ENCODE measurements around the gene RGS12. TPM values are rescaled to one million over a fixed set of nuclear protein-coding genes. Genes with fewer than 3 reads are reported as not detected.

Gene RGS12
- total RNA-seq, 1 donor from 2014 or later = 67.5 TPM

DNA sequence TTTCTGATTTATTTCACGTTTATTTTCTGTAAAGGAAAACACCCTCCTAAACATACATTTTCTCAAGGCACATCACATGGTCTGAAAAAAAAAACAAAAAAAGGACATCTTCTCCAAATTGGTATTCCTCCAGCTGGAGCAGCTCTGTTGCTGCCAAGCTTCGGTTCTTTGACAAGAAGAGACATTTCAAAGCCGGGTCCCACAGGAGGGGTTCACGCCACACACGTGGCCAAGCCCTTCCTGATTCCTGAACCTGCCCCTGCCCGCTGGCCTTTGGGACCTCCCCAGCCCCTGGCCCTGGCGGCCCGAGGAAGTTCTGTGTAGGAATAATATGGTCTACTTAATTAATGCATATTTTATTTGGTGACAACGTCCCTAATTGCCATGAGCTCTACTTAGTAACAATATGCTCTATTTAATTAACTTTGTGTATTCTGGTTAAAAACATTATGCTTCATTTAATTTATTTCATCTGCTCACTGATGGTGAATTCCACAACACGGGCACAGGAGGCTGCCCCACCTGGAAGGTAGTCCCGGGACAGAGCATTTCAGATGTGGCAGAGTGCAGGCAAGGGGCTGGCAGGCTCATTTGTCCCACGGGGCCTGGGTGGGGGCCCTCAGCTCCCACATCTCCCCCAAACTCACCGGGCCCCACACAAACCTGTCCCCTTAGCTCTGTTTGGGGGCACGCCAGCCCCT, 5.4 kb upstream of the RGS12 start:
- Mint-ChIP-seq H3K27ac (no peak overlapping the region), H3K36me3 (no peaks in the 10 kb centered on the region), H3K4me3 (no peak overlapping the region), H3K9me3 (no peaks in the 10 kb centered on the region), H3K4me1 (ENCODE audit: unreplicated experiment) (peaks cover 11% of the 10 kb centered on the region), H3K27me3 (peaks cover 6% of the 10 kb centered on the region)
- peak; percentile 36 for DNase-seq (ENCODE audit: extremely low spot score, unreplicated experiment)
- TF ChIP-seq, protein P1, sequence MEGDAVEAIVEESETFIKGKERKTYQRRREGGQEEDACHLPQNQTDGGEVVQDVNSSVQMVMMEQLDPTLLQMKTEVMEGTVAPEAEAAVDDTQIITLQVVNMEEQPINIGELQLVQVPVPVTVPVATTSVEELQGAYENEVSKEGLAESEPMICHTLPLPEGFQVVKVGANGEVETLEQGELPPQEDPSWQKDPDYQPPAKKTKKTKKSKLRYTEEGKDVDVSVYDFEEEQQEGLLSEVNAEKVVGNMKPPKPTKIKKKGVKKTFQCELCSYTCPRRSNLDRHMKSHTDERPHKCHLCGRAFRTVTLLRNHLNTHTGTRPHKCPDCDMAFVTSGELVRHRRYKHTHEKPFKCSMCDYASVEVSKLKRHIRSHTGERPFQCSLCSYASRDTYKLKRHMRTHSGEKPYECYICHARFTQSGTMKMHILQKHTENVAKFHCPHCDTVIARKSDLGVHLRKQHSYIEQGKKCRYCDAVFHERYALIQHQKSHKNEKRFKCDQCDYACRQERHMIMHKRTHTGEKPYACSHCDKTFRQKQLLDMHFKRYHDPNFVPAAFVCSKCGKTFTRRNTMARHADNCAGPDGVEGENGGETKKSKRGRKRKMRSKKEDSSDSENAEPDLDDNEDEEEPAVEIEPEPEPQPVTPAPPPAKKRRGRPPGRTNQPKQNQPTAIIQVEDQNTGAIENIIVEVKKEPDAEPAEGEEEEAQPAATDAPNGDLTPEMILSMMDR (conservative IDR thresholded peaks at IDR 0.05) = no peak

DNA sequence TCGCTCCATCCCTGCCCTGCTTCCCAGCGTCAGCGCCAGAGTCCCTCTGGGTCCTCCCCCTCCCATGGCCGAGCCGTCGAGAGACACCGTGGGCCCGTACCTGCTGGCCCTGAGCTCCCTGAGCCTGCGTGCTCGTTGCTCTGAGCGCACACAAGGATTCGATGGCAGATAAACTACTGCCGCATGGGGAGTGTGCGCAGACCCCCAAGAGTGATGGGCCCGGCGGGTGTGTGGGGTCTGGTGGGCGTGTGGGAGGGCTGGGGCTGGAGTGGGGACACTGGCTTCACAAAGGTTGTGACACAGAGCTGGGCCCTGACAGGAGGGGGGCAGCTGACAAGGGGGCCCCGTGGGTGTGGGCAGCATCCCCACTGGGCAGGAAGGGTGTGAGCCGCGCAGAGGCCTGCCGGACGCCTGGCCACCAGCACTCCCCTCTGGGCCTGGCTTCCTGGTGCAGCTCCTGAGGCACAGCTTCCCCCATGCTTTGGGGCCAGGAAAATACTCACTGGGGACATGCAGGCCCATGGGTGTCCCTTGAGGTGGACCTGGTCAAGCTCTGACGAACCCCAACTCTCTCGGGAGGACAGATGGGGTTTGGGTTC, 4.8 kb upstream of the RGS12 start:
- Mint-ChIP-seq H3K27ac (no peak overlapping the region), H3K27me3 (peaks cover 6% of the 10 kb centered on the region), H3K4me1 (ENCODE audit: unreplicated experiment) (peaks cover 11% of the 10 kb centered on the region), H3K9me3 (no peaks in the 10 kb centered on the region), H3K36me3 (no peaks in the 10 kb centered on the region), H3K4me3 (no peak overlapping the region)
- TF ChIP-seq, protein P1 (conservative IDR thresholded peaks at IDR 0.05) = no peak
- DNase-seq (ENCODE audit: extremely low spot score, unreplicated experiment) = peak; percentile 67

DNA sequence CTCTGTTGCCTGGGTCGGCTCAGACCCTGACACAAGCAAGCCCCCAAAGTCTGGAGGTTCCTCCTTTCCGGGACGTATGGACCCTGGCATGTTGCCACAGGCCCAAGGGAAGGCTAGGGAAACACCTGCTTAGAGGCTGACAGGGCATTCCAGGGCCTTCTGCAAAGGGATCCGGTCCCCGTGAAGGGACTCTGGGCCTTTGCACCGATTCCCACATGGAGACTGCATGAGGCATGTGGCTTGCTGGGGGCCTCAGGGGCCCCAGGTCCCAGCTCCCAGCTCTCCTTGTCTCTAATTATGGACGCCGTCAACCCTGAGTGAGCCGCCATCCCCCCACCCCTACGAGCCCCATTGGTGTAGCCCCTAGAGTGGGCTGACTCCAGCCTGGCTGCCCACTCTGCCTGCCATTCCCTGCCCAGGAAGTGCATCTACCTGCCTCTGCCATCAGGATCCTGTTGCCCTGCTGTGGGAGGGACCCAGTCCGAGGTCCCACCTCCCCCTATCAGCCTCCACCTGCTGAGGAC, 4.2 kb upstream of the RGS12 start:
- H3K27me3 Mint-ChIP-seq = peaks cover 6% of the 10 kb centered on the region
- H3K9me3 Mint-ChIP-seq = no peaks in the 10 kb centered on the region
- H3K4me1 Mint-ChIP-seq (ENCODE audit: unreplicated experiment) = peaks cover 13% of the 10 kb centered on the region
- peaks cover 2% of the 10 kb centered on the region for H3K36me3 Mint-ChIP-seq
- H3K4me3 Mint-ChIP-seq = no peak overlapping the region
- peak; percentile 61 for DNase-seq (ENCODE audit: extremely low spot score, unreplicated experiment)
- TF ChIP-seq, protein P1 (conservative IDR thresholded peaks at IDR 0.05) = no peak
- no peak overlapping the region for H3K27ac Mint-ChIP-seq

DNA sequence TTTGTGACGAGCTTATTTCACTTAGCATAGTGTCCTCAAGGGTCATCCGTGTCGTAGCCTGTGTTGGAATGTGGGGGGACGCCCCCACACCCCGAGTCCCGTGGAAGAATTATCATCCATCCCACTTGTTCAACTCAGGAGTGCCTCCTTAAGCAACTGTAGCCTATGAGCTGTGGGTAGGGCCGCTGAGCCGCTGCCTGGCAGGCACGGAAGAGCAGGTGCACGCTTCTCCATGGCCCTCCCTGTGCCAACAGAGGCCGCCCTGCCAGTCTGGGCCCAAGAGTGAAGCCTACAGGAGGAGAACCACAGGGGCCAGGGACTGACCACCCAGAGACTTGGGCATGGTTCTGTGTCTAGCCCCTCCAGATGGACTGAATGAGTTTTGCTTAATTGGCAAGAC, 2.3 kb upstream of the RGS12 start:
- peak; percentile 39 for DNase-seq (ENCODE audit: extremely low spot score, unreplicated experiment)
- TF ChIP-seq, protein P1 (conservative IDR thresholded peaks at IDR 0.05) = no peak
- H3K9me3 Mint-ChIP-seq = no peaks in the 10 kb centered on the region
- H3K27me3 Mint-ChIP-seq = peaks cover 6% of the 10 kb centered on the region
- H3K4me1 Mint-ChIP-seq (ENCODE audit: unreplicated experiment) = peaks cover 25% of the 10 kb centered on the region
- peaks cover 9% of the 10 kb centered on the region for H3K36me3 Mint-ChIP-seq
- H3K27ac Mint-ChIP-seq = peak overlapping the region; percentile 8
- peak overlapping the region; percentile 39 for H3K4me3 Mint-ChIP-seq

DNA sequence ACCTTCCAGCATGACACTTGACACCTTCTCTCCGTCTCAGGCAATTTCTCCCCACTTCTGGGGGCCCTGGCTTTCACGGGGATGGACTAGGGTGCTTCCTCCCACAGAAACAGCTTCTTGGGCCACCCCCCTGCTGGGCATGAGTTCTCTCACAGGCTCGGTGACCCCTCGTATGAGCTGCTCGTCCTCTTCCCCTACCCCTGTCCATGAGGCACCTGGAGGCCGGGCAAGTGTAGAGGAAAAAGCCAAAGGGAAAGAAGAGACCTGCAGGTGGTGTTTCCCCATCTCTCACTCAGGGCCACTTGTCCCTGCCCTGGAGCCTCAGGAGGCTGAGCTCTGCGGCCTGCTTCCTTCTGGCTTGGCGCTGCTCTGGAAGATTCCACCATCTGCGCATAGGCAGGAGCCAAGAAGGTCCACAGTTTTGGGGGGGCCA, 1.9 kb upstream of the RGS12 start:
- TF ChIP-seq, protein P1 (conservative IDR thresholded peaks at IDR 0.05) = no peak
- H3K27ac Mint-ChIP-seq = no peak overlapping the region
- H3K9me3 Mint-ChIP-seq = no peaks in the 10 kb centered on the region
- H3K27me3 Mint-ChIP-seq = peaks cover 6% of the 10 kb centered on the region
- peaks cover 25% of the 10 kb centered on the region for H3K4me1 Mint-ChIP-seq (ENCODE audit: unreplicated experiment)
- DNase-seq (ENCODE audit: extremely low spot score, unreplicated experiment) = peak; percentile 61
- H3K4me3 Mint-ChIP-seq = peak overlapping the region; percentile 39
- peaks cover 9% of the 10 kb centered on the region for H3K36me3 Mint-ChIP-seq

Measured in type B pancreatic cell (in vitro differentiated cells).